Testis (tissue), 2 donors: ENCODE measurements around the gene CDK11B.

Experiments
- POLR2A ChIP-seq: fragments of 450-650 bp; IDR thresholded peaks from one replicate; pipeline ENCODE4 v1.6.1; 2017; ENCODE audit warnings: antibody characterized with exemption, mild to moderate bottlenecking, moderate library complexity
- TF ChIP-seq, protein P1 (sequence below), 3 experiments: fragments of 450-650 bp in 2 of 3; fragments of 200-600 bp in 1 of 3; sonication (generic) in 1 of 3; IDR thresholded peaks; one replicate each; pipeline ENCODE4 v1.5.1; 2016 to 2019; ENCODE audit warnings: antibody characterized with exemption in 3 of 3, mild to moderate bottlenecking in 2 of 3, moderate library complexity in 1 of 3

- TF ChIP-seq, protein P1, sequence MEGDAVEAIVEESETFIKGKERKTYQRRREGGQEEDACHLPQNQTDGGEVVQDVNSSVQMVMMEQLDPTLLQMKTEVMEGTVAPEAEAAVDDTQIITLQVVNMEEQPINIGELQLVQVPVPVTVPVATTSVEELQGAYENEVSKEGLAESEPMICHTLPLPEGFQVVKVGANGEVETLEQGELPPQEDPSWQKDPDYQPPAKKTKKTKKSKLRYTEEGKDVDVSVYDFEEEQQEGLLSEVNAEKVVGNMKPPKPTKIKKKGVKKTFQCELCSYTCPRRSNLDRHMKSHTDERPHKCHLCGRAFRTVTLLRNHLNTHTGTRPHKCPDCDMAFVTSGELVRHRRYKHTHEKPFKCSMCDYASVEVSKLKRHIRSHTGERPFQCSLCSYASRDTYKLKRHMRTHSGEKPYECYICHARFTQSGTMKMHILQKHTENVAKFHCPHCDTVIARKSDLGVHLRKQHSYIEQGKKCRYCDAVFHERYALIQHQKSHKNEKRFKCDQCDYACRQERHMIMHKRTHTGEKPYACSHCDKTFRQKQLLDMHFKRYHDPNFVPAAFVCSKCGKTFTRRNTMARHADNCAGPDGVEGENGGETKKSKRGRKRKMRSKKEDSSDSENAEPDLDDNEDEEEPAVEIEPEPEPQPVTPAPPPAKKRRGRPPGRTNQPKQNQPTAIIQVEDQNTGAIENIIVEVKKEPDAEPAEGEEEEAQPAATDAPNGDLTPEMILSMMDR (IDR thresholded peaks at IDR 0.05) = no peak
- no peak for TF ChIP-seq POLR2A
Measured at GRCh38 chr1:1630191-1630964, 28.4 kb downstream of the CDK11B start.
